GM18502 (cell line): ENCODE results near the gene PLPPR2.
"Not testable (repeated sequence)": the region's sequence is repeated elsewhere in the genome, so short reads cannot be mapped to it uniquely, and the experiment has no call there.

Experiments used
- ATAC-seq: cut with Tn5 transposase; IDR thresholded peaks from one replicate; pipeline ENCODE4 v1.9.1; 2021; ENCODE audit warnings: mild to moderate bottlenecking; ENCODE audit not compliant: unreplicated experiment, poor library complexity

The PLPPR2 gene

DNA sequence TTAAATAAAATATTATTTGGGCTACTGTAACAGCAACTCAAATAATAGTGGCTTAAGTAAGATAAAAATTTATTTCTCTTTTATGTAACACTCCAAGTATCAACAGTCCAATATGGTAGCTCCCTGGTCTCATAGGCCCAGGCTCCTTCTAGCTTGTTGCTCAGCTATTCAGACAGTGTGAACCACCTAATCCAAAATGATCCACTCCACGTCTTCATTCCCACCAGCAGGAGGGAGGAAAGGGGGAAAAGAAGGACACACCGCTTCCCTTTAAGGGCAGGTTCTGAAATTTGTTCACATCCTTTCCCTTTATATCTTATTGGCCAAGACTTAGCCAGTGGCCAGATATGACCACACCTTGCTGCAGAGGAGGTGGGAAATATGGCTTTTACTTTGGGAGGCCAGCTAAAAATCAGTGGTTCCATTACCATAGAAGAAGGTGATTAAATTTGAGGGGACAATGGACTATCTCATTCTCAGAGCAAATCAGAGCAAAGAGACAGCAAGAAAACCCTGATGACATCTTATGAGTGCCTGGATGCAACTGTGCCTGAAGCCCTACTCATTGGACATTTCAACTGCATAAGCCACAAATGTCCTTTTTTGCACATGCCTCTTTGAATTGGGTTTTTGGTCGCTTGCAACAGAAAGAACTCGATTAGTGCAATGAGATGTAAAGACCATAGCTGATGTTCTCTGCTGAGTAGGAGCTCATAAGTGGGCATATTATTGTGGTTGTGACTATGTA, 35.9 kb downstream of the PLPPR2 start:
- ATAC-seq = no peak

DNA sequence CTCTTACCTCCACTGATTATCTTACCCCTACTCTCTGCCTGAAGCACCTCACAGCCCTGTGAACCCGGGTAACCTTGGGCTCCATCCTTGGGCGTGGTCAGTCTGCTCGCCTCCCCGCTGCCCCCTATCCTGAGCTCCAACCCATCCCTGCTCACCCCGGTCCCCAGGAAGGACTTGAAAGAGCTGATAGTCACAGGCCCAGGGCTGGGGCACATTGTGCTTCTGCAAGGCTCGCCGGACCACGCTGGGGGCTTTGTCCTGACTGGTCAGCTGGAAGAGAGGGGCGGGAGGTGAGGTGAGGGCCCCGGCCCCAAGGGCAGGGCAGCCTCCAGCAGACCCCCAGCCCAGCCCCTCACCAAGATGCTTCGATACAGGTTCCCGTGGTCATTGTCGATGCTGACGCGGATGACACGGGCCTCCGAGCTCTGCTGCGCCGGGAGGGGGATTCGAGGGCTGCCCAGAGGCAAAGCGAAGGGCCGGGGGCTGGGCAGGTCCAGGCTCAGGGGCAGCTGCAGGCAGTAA, 41.9 kb downstream of the PLPPR2 start:
- ATAC-seq = no peak

DNA sequence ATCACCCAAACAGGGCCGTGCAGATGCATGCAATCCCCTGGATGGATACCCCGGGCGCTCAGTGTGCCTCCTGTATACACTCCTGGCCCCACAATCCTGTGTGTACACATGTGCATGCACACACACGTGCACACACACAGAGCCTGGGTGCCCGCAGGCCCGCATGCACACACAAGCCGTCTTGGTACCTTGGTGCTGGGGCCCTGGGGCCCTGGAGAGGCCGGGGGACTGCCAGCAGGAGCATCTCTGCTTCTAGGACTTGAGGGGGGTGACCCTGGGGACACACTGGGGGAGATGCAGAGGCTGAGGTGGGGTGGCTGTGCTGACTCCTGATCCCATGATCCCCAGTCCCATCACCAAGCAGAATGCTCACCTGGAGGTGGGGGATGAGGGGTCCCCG, 44.4 kb downstream of the PLPPR2 start:
- no peak for ATAC-seq

DNA sequence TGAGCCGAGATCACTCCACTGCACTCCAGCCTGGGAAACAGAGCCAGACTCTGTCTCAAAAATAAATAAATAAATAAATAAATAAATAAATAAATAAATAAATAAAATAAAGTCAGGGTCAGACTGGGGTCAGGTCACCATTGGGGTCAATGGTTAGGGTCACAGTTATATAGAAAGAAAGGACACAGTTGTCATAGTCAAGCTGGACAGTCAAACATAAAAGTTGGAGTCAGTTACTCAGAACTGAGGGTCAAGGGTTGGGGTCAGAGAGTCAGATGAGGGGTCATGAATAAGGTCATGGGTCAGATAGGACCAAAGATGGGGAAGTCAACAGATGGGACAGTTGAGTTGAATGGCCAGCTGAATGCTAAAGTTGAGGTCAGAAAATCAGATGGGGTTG, 45.6 kb downstream of the PLPPR2 start:
- no peak for ATAC-seq

DNA sequence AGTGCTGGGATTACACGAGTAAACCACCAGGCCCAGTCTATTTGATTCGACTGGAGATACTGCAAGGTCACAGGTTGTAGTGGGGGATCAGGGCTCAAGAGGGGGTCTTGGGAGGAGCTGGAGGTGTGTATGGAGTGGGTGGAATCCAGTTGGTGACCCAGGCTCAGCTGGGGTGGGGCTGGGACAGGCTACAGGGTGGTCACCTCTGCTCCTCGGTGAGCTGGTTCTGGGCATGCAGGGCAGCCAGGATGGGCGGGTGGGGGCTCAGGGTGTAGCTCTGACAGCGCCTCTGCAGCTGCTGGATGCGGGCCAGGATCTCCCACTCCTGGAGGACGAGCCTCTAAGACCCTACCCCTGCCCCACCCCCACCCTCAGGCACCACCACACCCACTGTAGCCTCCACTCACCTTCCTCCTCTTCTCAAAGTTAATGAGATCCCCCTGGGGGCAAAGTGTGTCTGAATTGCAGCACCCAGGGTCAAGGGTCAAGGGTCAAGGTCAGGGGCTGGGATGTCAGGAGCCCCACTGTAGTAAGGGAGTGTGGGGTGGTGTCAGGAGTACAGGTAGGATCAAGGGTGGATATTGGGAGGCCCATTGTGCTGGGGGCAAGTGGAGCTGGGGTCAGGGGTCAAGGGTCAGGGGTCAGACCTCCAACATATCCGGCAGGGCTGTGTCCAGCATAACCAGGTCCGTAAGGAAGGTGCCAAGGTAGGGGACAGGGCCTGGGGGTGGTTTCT, 46.7 kb downstream of the PLPPR2 start:
- no peak for ATAC-seq

DNA sequence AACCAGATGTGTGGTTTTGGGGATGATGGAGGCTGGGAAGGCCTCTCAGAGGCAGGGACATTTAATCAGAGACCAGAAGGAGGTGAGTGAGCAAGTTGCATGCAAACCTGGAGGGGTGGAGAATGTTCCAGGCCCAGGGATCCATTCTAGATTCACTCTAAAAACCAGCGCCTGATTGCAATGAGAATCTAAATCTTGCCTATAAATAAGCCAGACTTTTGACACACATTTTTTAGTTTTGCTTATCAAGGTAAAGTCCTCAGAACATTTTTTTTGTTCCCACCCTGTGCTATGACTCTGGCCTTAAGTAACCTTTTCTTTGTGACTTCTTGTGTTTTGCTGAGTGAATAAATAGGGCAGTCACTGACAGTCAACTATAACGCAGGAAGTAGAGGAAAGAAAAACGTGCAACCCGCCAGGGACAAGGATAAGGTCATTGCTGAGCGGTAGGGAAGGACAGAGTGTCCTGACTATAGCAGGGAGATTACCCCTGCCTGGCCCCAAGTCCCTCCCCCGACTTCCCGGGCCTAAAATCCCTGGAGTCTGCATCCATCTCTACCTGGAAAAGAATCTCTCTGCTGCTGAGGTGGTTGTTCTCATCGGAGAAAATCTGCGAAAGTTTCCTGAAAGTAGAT, 49.5 kb downstream of the PLPPR2 start:
- ATAC-seq = no peak

DNA sequence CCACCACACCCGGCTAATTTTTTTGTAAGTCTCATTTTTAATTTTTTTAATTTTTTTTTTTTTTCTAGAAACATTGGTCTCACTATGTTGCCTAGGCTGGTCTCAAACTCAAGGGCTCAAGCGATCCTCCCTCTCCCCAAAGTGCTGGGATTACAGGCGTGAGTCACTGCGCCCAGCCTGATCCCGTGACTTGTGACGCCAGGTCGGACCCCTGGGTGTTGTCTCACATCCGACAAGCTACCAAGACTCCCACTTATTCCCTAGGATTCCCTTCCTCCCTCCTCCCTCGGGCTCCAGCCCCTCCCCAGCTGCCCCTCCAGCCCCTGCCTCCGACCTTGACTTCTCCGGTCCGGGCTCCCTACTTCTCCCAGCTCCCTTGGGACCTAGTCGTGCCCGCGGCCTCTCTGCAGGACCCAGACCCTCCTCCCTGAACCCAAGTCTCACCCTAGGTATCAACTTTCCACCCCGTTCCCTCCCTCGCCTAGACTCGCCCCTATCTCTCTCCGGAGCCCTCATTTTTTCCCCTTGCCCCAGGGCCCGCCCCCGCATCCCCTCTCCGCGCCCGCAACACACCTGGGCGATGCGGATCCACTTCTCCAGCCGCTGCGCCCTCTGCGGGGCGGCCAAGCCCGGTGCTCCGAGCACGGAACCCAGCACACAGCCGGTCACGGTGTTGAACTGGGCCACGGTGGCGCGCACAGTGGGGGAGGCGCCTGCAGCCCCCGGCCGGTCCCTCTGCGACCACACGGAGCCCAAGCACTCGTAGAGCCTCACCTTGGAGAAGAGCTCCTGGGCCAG, 50.8 kb downstream of the PLPPR2 start:
- ATAC-seq = no peak

DNA sequence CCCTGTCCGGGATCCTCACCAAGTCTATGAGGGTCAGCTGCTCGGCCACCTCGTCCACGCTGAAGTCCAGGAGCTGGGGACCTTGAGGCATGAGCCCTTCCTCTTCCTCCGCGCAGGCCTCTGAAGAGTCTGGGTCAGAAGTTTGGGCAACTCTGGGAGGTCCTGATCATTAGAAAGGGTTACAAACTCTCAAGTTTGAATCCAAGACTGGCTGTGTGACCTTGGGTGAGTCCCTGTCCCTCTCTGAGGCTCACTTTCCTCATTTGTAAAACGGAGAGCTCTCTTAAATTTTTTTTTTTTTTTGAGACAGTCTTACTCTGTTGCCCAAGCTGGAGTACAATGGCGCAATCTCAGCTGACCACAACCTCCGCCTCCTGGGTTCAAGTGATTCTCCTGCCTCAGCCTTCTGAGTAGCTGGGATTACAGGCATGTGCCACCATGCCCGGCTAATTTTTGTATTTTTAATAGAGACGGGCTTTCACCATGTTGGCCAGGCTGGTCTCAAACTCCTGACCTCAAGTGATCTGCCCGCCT, 51.5 kb downstream of the PLPPR2 start:
- not testable (repeated sequence) for ATAC-seq

DNA sequence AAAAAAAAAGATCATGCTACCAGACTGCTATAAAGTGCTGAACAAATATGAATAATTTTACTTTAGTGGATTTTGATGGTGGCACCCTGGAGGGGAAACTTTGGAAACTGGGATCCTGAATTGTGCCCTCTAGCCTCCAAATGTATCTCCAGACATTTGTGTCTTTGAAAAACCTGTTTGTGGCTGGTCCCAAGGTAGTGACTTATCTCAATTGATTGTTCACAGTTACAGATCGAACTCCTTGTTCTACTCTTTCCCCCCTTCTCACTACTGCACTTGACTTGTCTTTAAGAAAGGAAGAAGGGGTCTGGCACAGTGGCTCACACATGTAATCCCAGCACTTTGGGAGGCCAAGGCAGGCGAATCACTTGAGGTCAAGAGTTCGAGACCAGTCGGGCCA, 53.4 kb downstream of the PLPPR2 start:
- no peak for ATAC-seq

DNA sequence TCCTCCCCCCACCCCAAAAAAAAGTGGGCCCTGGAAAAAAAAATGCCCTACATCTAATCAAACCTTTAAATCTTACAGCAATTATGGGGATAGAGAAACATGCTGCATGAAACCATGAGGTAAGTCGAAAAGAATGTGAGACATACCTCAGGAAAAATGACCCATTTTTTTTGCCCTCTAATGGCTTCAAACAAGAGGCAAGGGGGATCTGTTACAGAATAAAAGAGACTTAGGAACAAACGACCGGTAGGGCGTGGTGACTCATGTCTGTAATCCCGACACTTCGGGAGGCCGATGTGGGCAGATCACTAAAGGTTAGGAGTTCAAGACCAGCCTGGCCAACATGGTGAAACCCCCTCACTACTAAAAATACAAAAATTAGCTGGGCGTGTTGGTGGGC, 55.5 kb downstream of the PLPPR2 start:
- no peak for ATAC-seq

DNA sequence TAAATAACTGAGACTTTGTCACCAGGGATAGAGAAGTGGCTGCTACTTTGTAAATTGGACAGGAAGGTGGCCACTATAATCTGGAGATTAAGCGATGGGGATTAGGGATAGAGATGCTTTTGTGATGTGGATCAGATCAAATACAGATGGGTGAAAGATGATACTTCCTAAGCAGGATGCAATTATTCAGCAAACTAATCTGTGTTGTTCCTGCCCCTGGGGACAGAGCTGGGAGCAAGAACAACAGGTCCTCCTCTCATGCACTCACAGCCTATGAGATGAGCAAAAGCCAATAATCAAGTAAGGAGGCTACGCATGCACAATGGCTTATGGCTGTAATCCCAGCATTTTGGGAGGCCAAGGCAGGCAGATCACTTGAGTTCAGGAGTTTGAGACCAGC, 59.3 kb downstream of the PLPPR2 start:
- no peak for ATAC-seq
